Pancreas (tissue), 10 donors: ENCODE results near the gene KDM4C. TPM values are rescaled to one million over a fixed set of nuclear protein-coding genes. Genes with fewer than 3 reads are reported as not detected.

Source experiments
- ATAC-seq, 4 donors: fragments of 200-7000 bp; cut with Tn5 transposase; one replicate each; pipeline versions ENCODE4 v1.8.0 to v1.9.1; 2020; ENCODE audit warnings: mild to moderate bottlenecking in 4 of 4, moderate library complexity in 4 of 4
- DNase-seq, 6 donors: peaks; one replicate each; pipeline ENCODE4 v3.0.0-alpha.2; 2020
- FAIRE-seq: peaks from 2 replicates; lab custom pipeline; 2012; peaks lifted over from hg19 to GRCh38; lab: Jason Lieb, UNC
- H3K27ac ChIP-seq, 4 donors: fragments of 200-600 bp; sonication (generic); 1 replicate in 3 of 4; 2 replicates in 1 of 4; pipeline versions ENCODE4 v1.5.0 to v1.8.0; 2020
- H3K27me3 ChIP-seq, 4 donors: fragments of 200-600 bp; one replicate each; pipeline ENCODE4 v1.8.0; 2021
- H3K36me3 ChIP-seq, 3 donors: fragments of 200-600 bp; sonication (generic) in 1 of 3; one replicate each; pipeline versions ENCODE4 v1.5.0 to v1.8.0; 2020 to 2021
- H3K4me1 ChIP-seq, 3 donors: fragments of 200-600 bp; one replicate each; pipeline ENCODE4 v1.8.0; 2021
- H3K4me3 ChIP-seq, 4 donors: fragments of 200-600 bp; sonication (generic) in 2 of 4; one replicate each; pipeline versions ENCODE4 v1.5.0 to v1.8.0; 2020 to 2021
- H3K9me3 ChIP-seq, 4 donors: fragments of 200-600 bp; one replicate each; pipeline ENCODE4 v1.8.0; 2021
- CTCF ChIP-seq, 4 donors: fragments of 200-600 bp; sonication (generic) in 3 of 4; IDR thresholded peaks; one replicate each; pipeline versions ENCODE4 v1.5.0 to v1.8.0; 2021; ENCODE audit warnings: antibody characterized with exemption in 4 of 4
- WGBS, 2 donors: extraction: QIAGEN DNeasy Blood & Tissue Kit; methylation state at CpG; one replicate each; pipeline ENCODE4 v1.1.7; 2013; 5-methylcytosine and 5-hydroxymethylcytosine counted together
- intact Hi-C, 3 donors: fragments of 100-400 bp; cut with DNase I; formaldehyde crosslinking; loops; one replicate each; pipeline versions ENCODE4 v1.11.1 to v1.14.2; 2022
- polyA plus RNA-seq, 2 donors: library from polyadenylated mRNA; stranded (reverse); fragments of 200-250 nt; gene quantifications; one replicate each; pipeline ENCODE4 v1.2.3, GENCODE V29; 2013
- total RNA-seq, 6 donors: library from RNA; stranded (reverse); fragmentation: NEBNext Ultra II Directional in 4 of 6; extraction: Animal tissue kit (Norgen Biotek cat#: 25700) in 4 of 6; gene quantifications; one replicate each; pipeline versions ENCODE4 v1.2.1 to v1.2.4, GENCODE V29; 2021 to 2023
- donor health status: healthy with polysubstance abuse.
- donor health status: DM: no; HTN: no; CAD: no; lungs with moderate emphysema.
- donor health status: DM: no; HTN: no; CAD: no.
- donor health status: control.
- donor health status: control.
- donor health status: Bipolar disorder and iron deficiency.
- donor health status: DM: yes; HTN: yes; CAD: no.
- donor health status: DM: no; HTN: no; CAD: no.
- donor health status: DM: no; HTN: no; CAD: no.
- donor health status: DM: yes; HTN: yes; CAD: no.

KDM4C gene
- total and polyA plus RNA-seq, 8 donors = 10.5 to 30.8 (median 19.7) TPM

GRCh38 chr9:7164440-7165330 lies 406.9 kb downstream of the KDM4C start:
- intact Hi-C loops = no loop called here
- DNase-seq (no peak), FAIRE-seq (no peak)

GRCh38 chr9:7165331-7165975 lies 407.7 kb downstream of the KDM4C start:
- no peak overlapping the region for H3K27ac ChIP-seq
- 87 to 88% methylated on average over 7 of the region's 7 CpGs for WGBS, 2 donors
- TF ChIP-seq CTCF (IDR thresholded peaks at IDR 0.05) = no peak
- peaks cover 0 to 5% (median 5%) of the 10 kb centered on the region in 3 donors for H3K36me3 ChIP-seq
- intact Hi-C loops = no loop called here
- no peak for ATAC-seq
- no peaks in the 10 kb centered on the region for H3K27me3 ChIP-seq
- no peaks in the 10 kb centered on the region for H3K4me1 ChIP-seq
- no peak for FAIRE-seq
- no peak for DNase-seq
- H3K4me3 ChIP-seq = no peak overlapping the region
- no peaks in the 10 kb centered on the region for H3K9me3 ChIP-seq

More at GRCh38 chr9:7164440-7165330, 406.9 kb downstream of the KDM4C start:
- ATAC-seq = no peak
- TF ChIP-seq CTCF (IDR thresholded peaks at IDR 0.05) = no peak
- H3K36me3 ChIP-seq = peaks cover 0 to under 1% (median 0%) of the 10 kb centered on the region in 3 donors
- no peaks in the 10 kb centered on the region for H3K9me3 ChIP-seq
- no peaks in the 10 kb centered on the region for H3K4me1 ChIP-seq
- no peak overlapping the region for H3K4me3 ChIP-seq
- H3K27ac ChIP-seq = no peak overlapping the region
- WGBS, 2 donors = 83 to 84% methylated on average over 13 of the region's 13 CpGs
- no peaks in the 10 kb centered on the region for H3K27me3 ChIP-seq

GRCh38 chr9:7166074-7166473 lies 408.3 kb downstream of the KDM4C start:
- Histone ChIP-seq H3K9me3 (no peaks in the 10 kb centered on the region), H3K36me3 (peaks cover 0 to 5% (median 5%) of the 10 kb centered on the region in 3 donors), H3K4me1 (no peaks in the 10 kb centered on the region), H3K27ac (no peak overlapping the region), H3K27me3 (no peaks in the 10 kb centered on the region), H3K4me3 (no peak overlapping the region)
- no peak for TF ChIP-seq CTCF (IDR thresholded peaks at IDR 0.05)
- WGBS, 2 donors = 73 to 90% methylated on average over 1 of the region's 1 CpG
- DNase-seq (no peak), ATAC-seq (no peak), FAIRE-seq (no peak)
- intact Hi-C loops = no loop called here

GRCh38 chr9:7169717-7170389 lies 412.1 kb downstream of the KDM4C start:
- no peak for FAIRE-seq
- no peak for TF ChIP-seq CTCF (IDR thresholded peaks at IDR 0.05)
- 77 to 79% methylated on average over 3 of the region's 3 CpGs for WGBS, 2 donors

More at GRCh38 chr9:7169717-7170389, 412.1 kb downstream of the KDM4C start:
- intact Hi-C loops = no loop called here
- Histone ChIP-seq H3K27me3 (no peaks in the 10 kb centered on the region), H3K36me3 (peaks cover 0 to 11% (median 5%) of the 10 kb centered on the region in 3 donors), H3K4me1 (no peaks in the 10 kb centered on the region), H3K4me3 (no peak overlapping the region), H3K27ac (no peak overlapping the region), H3K9me3 (no peaks in the 10 kb centered on the region)
- DNase-seq = no peak
- no peak for ATAC-seq
